Natural killer cell (primary cell): ENCODE measurements around the gene MORN5. TPM values are rescaled to one million over a fixed set of nuclear protein-coding genes. Genes with fewer than 3 reads are reported as not detected.

ENCODE experiments used
- ATAC-seq, 3 donors: fragments of 150-1000 bp in 2 of 3; fragments of 200-7000 bp in 1 of 3; cut with Tn5 transposase; 1 replicate in 1 of 3; 2 replicates in 2 of 3; pipeline ENCODE4 v1.10.0; 2021; ENCODE audit warnings: mild to moderate bottlenecking in 2 of 3, moderate library complexity in 2 of 3
- DNase-seq, 2 donors: peaks; one replicate each; pipeline versions ENCODE4 v3.0.0 to v3.0.0-alpha.2; 2013 to 2021; ENCODE audit warnings: mixed read lengths in 1 of 2
- H3K27ac ChIP-seq: one replicate; pipeline ENCODE4 v1.5.1; 2013; ENCODE audit warnings: mild to moderate bottlenecking, low read length
- H3K27me3 ChIP-seq: one replicate; pipeline ENCODE4 v1.6.1; 2013; ENCODE audit warnings: low read length; ENCODE audit not compliant: control insufficient read depth, insufficient read depth
- H3K36me3 ChIP-seq: one replicate; pipeline ENCODE4 v1.6.1; 2013; ENCODE audit warnings: low read length; ENCODE audit not compliant: control insufficient read depth, insufficient read depth
- H3K4me1 ChIP-seq: one replicate; pipeline ENCODE4 v1.6.1; 2013; ENCODE audit warnings: low read length; ENCODE audit not compliant: control insufficient read depth, insufficient read depth
- H3K4me3 ChIP-seq: one replicate; pipeline ENCODE4 v1.5.1; 2013; ENCODE audit warnings: low read length
- H3K9me3 ChIP-seq: one replicate; pipeline ENCODE4 v1.6.1; 2013; ENCODE audit warnings: low read length; ENCODE audit not compliant: control insufficient read depth, insufficient read depth
- H3K27ac Mint-ChIP-seq, 2 donors: one replicate each; pipeline ENCODE4 v1.8.0; 2022; ENCODE audit warnings: mild to moderate bottlenecking in 2 of 2, mixed read lengths in 2 of 2, moderate library complexity in 1 of 2
- H3K27me3 Mint-ChIP-seq, 2 donors: one replicate each; pipeline ENCODE4 v1.8.0; 2022; ENCODE audit warnings: low read depth in 2 of 2, mixed read lengths in 2 of 2
- H3K36me3 Mint-ChIP-seq: one replicate; pipeline ENCODE4 v1.8.0; 2022; ENCODE audit warnings: mixed read lengths
- H3K4me1 Mint-ChIP-seq, 2 donors: one replicate each; pipeline ENCODE4 v1.8.0; 2022; ENCODE audit warnings: mixed read lengths in 2 of 2
- H3K4me3 Mint-ChIP-seq: one replicate; pipeline ENCODE4 v1.8.0; 2022; ENCODE audit warnings: mild to moderate bottlenecking, moderate library complexity, mixed read lengths
- H3K9me3 Mint-ChIP-seq, 2 donors: one replicate each; pipeline ENCODE4 v1.8.0; 2022; ENCODE audit warnings: mixed read lengths in 2 of 2
- WGBS: methylation state at CpG from one replicate; pipeline ENCODE4 v1.1.7; 2013; ENCODE audit warnings: missing lambda C conversion rate; ENCODE audit not compliant: insufficient coverage; 5-methylcytosine and 5-hydroxymethylcytosine counted together
- intact Hi-C: fragments of 100-400 bp; cut with micrococcal nuclease; formaldehyde crosslinking; loops from one replicate; pipeline ENCODE4 v1.14.2; 2022
- total RNA-seq, 4 donors: library from RNA; stranded (reverse); fragments of 120-200 nt in 1 of 4; gene quantifications; one replicate each; pipeline versions ENCODE4 v1.2.3 to v1.2.4, GENCODE V29; 2013 to 2022
- TF ChIP-seq, protein P1 (sequence below): fragments of 200-600 bp; IDR thresholded peaks from one replicate; pipeline ENCODE4 v1.8.0; 2022; ENCODE audit warnings: antibody characterized with exemption

MORN5 gene
- total RNA-seq, 3 donors from 2014 or later (not counting 1 experiment from before 2014, with no cell fraction given) = not detected

DNA sequence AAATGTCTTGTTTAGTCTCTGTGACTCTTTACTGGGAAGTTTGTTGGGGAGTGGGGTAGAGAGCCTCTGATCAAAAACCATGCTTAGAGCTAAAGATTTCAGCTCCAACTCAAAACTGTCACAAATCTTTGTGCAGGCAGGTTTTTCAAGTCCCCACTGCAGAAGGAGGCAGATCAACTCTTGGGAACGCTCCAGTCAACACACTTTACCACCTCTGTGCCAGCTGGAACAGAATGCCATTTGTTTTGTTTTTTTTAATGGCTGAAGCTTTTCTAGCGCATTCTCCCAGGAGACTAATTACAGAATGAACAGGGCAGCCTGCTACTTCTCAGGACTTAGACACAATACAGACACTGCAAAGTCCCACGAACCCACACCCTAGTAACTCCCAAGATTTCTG is 87.0 kb downstream of the MORN5 start:
- no peak for ATAC-seq
- no peaks in the 10 kb centered on the region for H3K4me1 ChIP-seq
- TF ChIP-seq, protein P1, sequence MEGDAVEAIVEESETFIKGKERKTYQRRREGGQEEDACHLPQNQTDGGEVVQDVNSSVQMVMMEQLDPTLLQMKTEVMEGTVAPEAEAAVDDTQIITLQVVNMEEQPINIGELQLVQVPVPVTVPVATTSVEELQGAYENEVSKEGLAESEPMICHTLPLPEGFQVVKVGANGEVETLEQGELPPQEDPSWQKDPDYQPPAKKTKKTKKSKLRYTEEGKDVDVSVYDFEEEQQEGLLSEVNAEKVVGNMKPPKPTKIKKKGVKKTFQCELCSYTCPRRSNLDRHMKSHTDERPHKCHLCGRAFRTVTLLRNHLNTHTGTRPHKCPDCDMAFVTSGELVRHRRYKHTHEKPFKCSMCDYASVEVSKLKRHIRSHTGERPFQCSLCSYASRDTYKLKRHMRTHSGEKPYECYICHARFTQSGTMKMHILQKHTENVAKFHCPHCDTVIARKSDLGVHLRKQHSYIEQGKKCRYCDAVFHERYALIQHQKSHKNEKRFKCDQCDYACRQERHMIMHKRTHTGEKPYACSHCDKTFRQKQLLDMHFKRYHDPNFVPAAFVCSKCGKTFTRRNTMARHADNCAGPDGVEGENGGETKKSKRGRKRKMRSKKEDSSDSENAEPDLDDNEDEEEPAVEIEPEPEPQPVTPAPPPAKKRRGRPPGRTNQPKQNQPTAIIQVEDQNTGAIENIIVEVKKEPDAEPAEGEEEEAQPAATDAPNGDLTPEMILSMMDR = no peak

DNA sequence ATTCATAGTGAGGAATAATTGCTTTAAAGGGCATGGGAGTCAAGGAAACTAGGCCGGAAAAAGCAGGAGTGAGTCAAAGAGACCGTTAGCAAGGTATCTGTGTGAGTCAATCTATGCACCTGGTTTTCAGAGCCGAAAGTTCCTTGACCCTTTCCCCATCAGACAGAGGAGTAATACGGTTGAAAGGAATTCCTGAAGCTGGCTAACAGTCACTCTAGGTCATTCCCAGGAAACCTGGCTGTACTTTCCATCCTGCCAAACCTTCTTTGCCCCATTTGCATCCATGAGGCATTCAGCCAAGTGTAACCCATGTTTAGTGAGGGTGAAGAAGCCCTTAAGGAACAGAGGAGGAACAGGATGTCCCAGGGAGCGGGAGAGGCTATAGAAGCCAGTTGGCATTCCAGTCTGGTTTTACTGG is 88.7 kb downstream of the MORN5 start:
- no peak overlapping the region for H3K4me3 ChIP-seq
- Mint-ChIP-seq H3K27me3 (no peaks in the 10 kb centered on the region), H3K27ac (no peak overlapping the region), H3K4me1 (peaks cover 5 to 20% of the 10 kb centered on the region in 2 donors), H3K9me3 (no peaks in the 10 kb centered on the region), H3K36me3 (peaks cover 39% of the 10 kb centered on the region), H3K4me3 (no peak overlapping the region)
- no peaks in the 10 kb centered on the region for H3K9me3 ChIP-seq
- TF ChIP-seq, protein P1 = no peak
- no peak overlapping the region for H3K27ac ChIP-seq
- no peaks in the 10 kb centered on the region for H3K4me1 ChIP-seq
- H3K27me3 ChIP-seq = no peaks in the 10 kb centered on the region
- H3K36me3 ChIP-seq = peaks cover 81% of the 10 kb centered on the region
- ATAC-seq (no peak), DNase-seq (no peak)
- intact Hi-C loops = no loop called here
- 94% methylated on average over 4 of the region's 5 CpGs for WGBS

More for the DNA sequence above, 87.0 kb downstream of the MORN5 start:
- H3K27me3 Mint-ChIP-seq = no peaks in the 10 kb centered on the region
- H3K36me3 Mint-ChIP-seq = peaks cover 47% of the 10 kb centered on the region
- Histone ChIP-seq H3K9me3 (no peaks in the 10 kb centered on the region), H3K4me3 (no peak overlapping the region), H3K27ac (no peak overlapping the region), H3K36me3 (peaks cover 84% of the 10 kb centered on the region), H3K27me3 (no peaks in the 10 kb centered on the region)
- H3K9me3 Mint-ChIP-seq = no peaks in the 10 kb centered on the region
- peaks cover 0 to 6% of the 10 kb centered on the region in 2 donors for H3K4me1 Mint-ChIP-seq
- intact Hi-C loops = no loop called here
- 100% methylated on average over 3 of the region's 3 CpGs for WGBS
- no peak overlapping the region for H3K4me3 Mint-ChIP-seq
- peak overlapping the region in 1 of 2 donors; percentile 42 for H3K27ac Mint-ChIP-seq
- no peak for DNase-seq

Other genes starting within 250 kb of the MORN5 start
- 1 to 10 TPM; 3.4 to 4.6 (median 3.6) TPM for gene TTLL11, start 66.6 kb upstream of the MORN5 start, total RNA-seq
- gene NDUFA8, start 129 bp upstream of the MORN5 start, total RNA-seq = 10 to 100 TPM in 2 of 3 donors, 1 to 10 TPM in 1; 6.6 to 15.9 (median 10.8) TPM
- gene LHX6, start 69.0 kb downstream of the MORN5 start, total RNA-seq = not detected
- gene RBM18, start 104.9 kb downstream of the MORN5 start, total RNA-seq = 10 to 100 TPM; 24.9 to 30.9 (median 29.7) TPM
- 10 to 100 TPM; 17.7 to 29.9 (median 21.3) TPM for gene MRRF, start 105.0 kb downstream of the MORN5 start, total RNA-seq
- gene PTGS1, start 211.1 kb downstream of the MORN5 start, total RNA-seq = 10 to 100 TPM in 1 of 3 donors, 1 to 10 TPM in 2; 2.1 to 11.3 (median 9.2) TPM